ENCODE data around the gene IL9.
A peak's percentile ranks its signal among the peaks of the same experiment; 100 is the strongest.

IL9 gene

GRCh38 chr5:135891268-135891667 lies 4.4 kb downstream of the IL9 start:
- DNase-seq (ENCODE audit: low spot score), result no peak

- no peak for DNase-seq (ENCODE audit: low spot score)
Observed at GRCh38 chr5:135890867-135891266, 4.8 kb downstream of the IL9 start.

- DNase-seq (ENCODE audit: low spot score), result no peak
Observed at GRCh38 chr5:135890296-135890695, 5.3 kb downstream of the IL9 start.

GRCh38 chr5:135887881-135888614 lies 7.6 kb downstream of the IL9 start:
- no peak for DNase-seq (ENCODE audit: low spot score)

GRCh38 chr5:135887447-135887864 lies 8.2 kb downstream of the IL9 start:
- DNase-seq (ENCODE audit: low spot score), result peak; percentile 69

GRCh38 chr5:135886136-135886535 lies 9.5 kb downstream of the IL9 start:
- DNase-seq (ENCODE audit: low spot score), result no peak

GRCh38 chr5:135885031-135885430 lies 10.6 kb downstream of the IL9 start:
- DNase-seq (ENCODE audit: low spot score), result no peak

GRCh38 chr5:135883441-135883840 lies 12.2 kb downstream of the IL9 start:
- no peak for DNase-seq (ENCODE audit: low spot score)

- no peak for DNase-seq (ENCODE audit: low spot score)
Observed at GRCh38 chr5:135883026-135883425, 12.6 kb downstream of the IL9 start.

GRCh38 chr5:135881819-135882218 lies 13.8 kb downstream of the IL9 start:
- DNase-seq (ENCODE audit: low spot score), result no peak

GRCh38 chr5:135881244-135881643 lies 14.4 kb downstream of the IL9 start:
- DNase-seq (ENCODE audit: low spot score), result no peak

GRCh38 chr5:135880801-135881200 lies 14.8 kb downstream of the IL9 start:
- DNase-seq (ENCODE audit: low spot score), result no peak

- no peak for DNase-seq (ENCODE audit: low spot score)
Observed at GRCh38 chr5:135880278-135880677, 15.4 kb downstream of the IL9 start.

GRCh38 chr5:135879591-135879990 lies 16.1 kb downstream of the IL9 start:
- no peak for DNase-seq (ENCODE audit: low spot score)

GRCh38 chr5:135878156-135878620 lies 17.5 kb downstream of the IL9 start:
- no peak for DNase-seq (ENCODE audit: low spot score)

GRCh38 chr5:135877570-135878155 lies 18.0 kb downstream of the IL9 start:
- no peak for DNase-seq (ENCODE audit: low spot score)

- no peak for DNase-seq (ENCODE audit: low spot score)
Observed at GRCh38 chr5:135876146-135876545, 19.5 kb downstream of the IL9 start.

GRCh38 chr5:135875567-135875966 lies 20.1 kb downstream of the IL9 start:
- no peak for DNase-seq (ENCODE audit: low spot score)

- no peak for DNase-seq (ENCODE audit: low spot score)
Observed at GRCh38 chr5:135874461-135874860, 21.2 kb downstream of the IL9 start.

GRCh38 chr5:135873831-135874230 lies 21.8 kb downstream of the IL9 start:
- no peak for DNase-seq (ENCODE audit: low spot score)

GRCh38 chr5:135871268-135871915 lies 24.2 kb downstream of the IL9 start:
- DNase-seq (ENCODE audit: low spot score), result no peak

GRCh38 chr5:135869935-135870334 lies 25.7 kb downstream of the IL9 start:
- no peak for DNase-seq (ENCODE audit: low spot score)

GRCh38 chr5:135869276-135869675 lies 26.4 kb downstream of the IL9 start:
- DNase-seq (ENCODE audit: low spot score), result no peak

Data from kidney capillary endothelial cell (primary cell).